T-helper 1 cell treated with Interleukin-12 subunit alpha and Interleukin-12 subunit beta and Interleukin-4 antibody, amounts not matched to agents 30 ng/mL and 1 ng/mL, for 36 hours (primary cell): ENCODE measurements around the gene PYGM. TPM values are rescaled to one million over a fixed set of nuclear protein-coding genes. Genes with fewer than 3 reads are reported as not detected.

Source experiments
- intact Hi-C: fragments of 100-400 bp; cut with micrococcal nuclease; formaldehyde crosslinking; loops from one replicate; pipeline ENCODE4 v1.15.1; 2024
- total RNA-seq: library from RNA; stranded (reverse); gene quantifications from 2 replicates; pipeline ENCODE4 v1.2.3, GENCODE V29; 2022

The PYGM gene
- total RNA-seq, 1 donor from 2014 or later: 7.3 TPM

DNA sequence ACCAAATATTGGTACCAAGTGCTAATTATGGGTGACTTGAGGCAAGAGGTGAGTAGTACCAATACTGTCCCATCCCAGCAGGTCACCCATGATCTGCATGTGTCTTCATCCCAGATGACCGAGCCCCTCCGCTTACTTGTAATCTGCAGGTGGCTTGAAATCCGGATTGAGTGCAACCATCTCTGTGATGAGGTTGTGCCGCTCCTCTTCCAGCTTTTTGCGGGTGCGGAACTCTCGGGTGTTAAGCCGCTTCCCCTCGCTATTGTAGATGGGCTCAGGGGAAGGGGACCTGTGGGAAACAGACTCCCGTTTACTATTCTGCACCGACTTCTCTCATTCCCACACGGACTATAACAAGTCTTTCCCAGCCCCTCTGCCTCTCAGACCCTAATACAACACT, 10.3 kb upstream of the PYGM start:
- intact Hi-C loops: no loop called here

DNA sequence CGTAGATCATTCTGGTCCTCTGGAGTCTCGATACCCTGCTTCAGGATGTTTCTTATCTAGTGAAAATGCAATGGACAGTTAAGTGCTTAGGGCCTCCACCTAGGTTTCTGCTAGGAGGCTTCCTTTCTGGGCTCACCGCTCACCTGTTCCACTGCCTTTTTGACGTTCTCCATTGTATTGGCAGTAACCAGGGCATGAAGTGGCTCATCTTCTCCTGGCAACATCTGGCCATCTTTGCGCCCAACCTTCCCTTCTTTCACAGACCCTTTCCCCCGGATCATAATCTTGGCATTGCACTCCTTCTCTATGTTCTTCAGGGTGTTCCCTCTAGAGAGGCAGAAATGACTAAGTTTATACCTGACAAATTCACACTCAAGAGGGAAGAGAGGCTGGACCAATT, 9.5 kb upstream of the PYGM start:
- intact Hi-C loops: loop anchor here (2.0 kb wide), 1 partner anchor 80 kb away; no protein-coding TSS in a partner anchor

DNA sequence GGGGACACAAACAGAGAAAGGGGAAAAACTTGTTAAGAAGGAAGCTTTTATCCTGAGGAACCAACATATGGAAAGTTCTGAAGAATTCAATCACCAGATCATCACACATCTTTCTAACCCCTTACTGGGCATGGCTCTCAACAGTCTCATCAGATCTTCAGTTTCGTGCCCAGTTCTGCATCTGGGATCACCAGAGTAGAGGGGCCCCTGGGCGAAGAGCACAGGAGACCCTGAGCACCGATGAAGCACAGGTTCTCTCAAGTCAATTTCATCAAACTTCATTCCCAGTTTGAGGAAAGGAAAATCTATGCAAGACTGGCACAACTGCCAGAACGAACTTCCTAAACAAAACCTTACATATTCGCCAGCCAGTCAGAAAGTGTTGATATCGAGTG, 8.5 kb upstream of the PYGM start:
- intact Hi-C loops: loop anchor here (2.0 kb wide), 1 partner anchor 79 kb away; no protein-coding TSS in a partner anchor

DNA sequence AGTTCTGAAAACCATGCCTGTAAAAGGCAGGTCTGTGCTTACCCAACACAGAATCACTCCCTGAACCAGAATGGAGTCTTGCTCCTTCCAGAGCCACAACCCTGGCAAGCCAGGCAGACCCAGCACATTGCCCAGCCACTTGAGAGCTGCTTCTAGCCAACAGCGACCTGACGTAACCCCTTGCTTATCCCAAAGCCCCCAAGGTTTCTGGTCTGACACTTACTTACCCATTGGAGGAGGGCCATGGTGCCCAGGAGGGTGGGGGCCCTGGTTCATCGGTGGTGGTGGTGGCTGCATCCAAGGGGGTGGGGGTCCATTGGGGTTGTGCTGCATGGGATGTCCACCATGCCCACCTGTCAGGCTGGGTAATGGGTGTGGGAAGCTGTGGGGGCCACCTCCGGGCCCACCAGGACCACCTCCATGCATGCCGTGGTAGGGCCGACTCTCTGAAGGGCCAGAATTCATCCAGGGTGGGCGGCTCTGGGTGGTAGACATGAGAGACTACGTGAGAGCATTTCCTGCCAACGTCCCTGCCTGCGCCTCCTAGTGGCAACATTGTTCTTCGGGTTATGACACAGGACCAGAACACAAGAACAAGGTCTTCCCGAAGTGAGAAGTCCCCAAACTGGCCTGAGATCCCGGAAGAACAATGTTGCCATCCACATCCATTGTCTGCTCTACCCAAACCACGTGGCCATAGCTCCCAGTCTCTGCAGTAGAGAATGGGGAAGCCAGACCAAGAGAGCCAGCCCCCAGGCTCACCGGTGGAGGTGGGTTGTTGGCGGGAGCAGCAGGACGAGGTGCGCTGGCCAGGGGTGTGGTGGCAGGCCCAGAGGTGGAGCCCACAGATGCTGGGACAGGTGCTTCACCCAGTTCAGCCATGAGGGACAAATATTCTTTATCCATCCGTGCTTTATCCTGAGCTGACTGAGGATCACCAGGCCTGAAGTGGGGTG, 7.8 kb upstream of the PYGM start:
- intact Hi-C loops: loop anchor here (1.0 to 2.0 kb wide), 3 partner anchors 10 to 79 kb away; no protein-coding TSS in a partner anchor

DNA sequence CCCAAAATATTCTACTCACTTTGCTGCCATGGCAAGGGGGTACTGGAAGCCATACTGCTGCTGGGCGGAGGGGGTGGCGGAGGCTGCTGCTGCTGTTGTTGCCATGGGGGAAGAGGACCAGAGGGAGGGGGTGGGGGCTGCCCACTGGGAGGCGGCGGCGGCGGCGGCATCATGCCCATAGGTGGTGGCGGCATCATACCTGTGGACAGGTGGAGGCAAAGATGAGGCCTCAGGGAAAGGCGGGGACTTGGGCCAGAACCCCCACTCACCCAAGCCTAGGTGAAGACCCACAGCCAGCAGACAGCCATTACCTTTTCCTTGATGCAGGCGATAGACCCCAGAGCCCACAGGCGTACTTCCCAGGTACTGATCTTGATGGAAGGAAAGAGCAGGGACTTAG, 7.1 kb upstream of the PYGM start:
- intact Hi-C loops: loop anchor here (1.0 kb wide), 2 partner anchors 10 to 24 kb away; no protein-coding TSS in a partner anchor

DNA sequence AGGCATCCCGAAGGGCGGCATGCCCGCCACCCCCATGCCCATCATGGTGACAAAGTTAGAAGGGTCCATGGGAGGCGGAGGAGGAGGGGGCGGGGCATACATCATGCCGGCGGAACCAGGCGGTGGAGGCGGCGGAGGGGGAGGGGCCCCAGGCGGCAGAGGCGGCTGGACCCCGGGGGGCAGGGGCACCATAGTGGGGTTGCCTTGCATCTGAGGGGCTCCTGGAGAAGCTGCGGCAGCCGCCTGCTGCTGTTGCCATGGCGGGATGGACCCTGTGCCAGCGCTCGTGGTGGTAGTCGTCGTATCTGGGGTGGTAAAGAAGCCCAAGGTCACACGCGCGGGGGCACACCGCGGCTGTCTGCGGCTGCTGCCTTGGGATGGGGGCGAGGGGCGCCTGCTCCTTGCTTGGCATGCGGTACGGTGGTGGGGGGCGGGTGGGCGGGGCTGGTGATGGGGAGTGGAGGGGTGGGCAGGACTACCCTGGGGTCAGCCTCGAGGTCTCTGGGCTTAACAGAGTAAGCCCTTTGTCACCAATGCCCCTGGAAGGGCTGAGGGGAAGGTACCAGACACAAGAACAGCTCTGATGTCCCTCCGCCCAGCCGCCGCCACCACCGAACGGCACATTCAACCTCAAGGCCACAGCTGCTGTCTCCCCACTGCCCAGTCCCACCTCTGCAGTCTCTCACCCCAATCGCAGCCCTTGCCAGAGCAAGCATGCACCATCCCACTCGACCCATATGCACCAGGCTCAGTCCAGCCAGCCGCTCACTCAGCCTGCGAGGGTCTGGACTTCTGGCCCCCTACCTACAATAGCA, 6.3 kb upstream of the PYGM start:
- intact Hi-C loops: no loop called here

DNA sequence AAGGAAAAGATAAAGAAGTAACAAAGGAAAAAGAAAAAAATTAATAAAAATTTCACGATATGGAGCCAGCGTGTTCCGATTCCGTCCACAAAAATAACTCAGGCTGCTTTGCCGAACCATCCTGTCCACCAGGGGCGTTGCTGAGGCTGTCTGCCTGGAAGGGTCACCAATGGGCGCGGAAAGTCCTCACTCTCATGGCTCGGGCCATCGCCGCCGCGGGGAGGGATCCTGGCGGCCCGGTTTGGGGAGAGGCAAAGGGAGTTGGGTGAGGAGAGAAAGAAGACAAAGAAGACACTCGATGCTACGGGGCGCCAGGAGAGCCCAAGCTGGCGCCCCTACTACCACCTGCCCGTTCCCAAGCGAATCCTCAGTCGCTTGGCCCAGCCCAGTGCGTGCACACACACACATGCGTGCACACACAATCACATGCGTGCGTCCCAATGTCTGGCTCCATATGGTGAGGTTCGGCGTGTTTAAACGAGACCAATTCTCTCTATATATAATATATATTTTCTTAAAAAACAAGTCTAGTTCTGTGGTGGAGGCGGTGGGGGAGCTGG, 5.6 kb upstream of the PYGM start:
- intact Hi-C loops: no loop called here

DNA sequence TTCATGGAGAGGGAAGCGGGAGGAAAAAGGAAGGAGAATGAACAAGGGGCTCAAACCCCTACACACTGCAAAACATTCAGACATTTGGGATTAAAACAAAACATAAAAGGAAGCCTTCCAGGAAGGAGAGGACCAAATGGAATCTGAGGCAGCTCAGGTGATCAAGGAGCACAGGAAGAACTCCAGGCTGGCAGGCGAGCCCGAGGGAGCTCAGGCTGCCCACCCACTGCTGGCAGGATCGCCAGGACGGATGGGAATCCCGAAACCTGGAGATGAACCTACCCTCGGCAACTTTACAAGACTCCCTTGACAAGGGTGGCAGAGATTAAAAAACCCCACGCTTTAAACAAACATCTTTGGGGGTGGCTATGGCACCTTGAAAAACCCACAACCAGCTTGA, 5.0 kb upstream of the PYGM start:
- intact Hi-C loops: loop anchor here (1.0 kb wide), 1 partner anchor 19 kb away; no protein-coding TSS in a partner anchor

DNA sequence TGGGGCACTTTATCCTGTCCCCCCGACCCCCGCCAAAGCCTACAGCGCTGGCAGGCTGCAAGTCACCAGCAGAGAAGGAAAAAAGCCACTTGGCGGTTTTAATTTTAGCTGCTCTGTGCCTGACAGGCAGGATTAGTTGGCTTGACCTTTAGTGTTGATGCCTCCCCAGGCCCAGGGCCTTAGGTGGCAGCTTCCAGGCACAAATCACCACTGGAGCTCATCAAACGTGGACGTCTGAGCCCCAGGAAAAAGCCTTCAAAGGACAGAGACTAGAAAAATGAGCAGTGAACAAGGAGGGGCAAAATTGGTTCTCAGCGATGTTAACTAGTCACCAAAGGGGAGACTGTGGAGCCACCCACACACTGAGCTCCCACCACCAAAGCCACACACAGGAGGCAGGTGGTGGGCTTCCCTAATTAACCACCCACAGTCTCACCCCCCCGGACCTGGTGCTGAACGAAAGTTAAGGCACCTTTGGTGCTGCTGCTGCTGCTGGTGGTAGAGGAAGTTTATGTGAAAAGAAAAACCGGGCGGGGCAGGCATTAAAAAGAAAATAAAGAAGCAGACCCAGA, 4.4 kb upstream of the PYGM start:
- intact Hi-C loops: loop anchor here (1.0 kb wide), 1 partner anchor 19 kb away; no protein-coding TSS in a partner anchor

DNA sequence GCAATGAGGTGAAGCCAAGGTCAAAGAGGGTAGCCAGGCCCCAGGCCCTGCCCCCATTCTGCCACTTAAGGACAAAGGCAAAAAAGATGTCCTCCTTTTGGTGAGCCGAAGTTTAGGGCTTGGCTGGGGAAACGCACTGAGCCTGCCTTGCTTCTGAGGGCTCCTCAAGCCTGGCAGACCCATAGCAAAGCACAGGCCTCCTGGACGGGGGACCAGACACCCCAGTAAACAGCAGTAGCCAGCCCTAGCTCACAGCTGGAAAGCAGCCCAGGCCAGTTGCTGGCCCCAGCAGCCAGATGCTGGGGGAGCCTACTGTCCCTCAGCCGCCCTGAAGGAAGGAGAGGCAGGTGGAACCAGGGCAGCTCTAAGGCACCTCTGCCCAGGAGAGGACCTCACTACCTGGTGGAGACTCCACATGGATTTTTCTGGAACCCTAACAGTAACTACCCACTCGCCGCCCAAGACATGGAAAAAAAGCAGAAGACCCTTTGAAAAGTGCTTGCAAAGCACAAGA, 3.8 kb upstream of the PYGM start:
- intact Hi-C loops: loop anchor here (1.0 to 2.0 kb wide), 2 partner anchors 13 to 18 kb away; no protein-coding TSS in a partner anchor

DNA sequence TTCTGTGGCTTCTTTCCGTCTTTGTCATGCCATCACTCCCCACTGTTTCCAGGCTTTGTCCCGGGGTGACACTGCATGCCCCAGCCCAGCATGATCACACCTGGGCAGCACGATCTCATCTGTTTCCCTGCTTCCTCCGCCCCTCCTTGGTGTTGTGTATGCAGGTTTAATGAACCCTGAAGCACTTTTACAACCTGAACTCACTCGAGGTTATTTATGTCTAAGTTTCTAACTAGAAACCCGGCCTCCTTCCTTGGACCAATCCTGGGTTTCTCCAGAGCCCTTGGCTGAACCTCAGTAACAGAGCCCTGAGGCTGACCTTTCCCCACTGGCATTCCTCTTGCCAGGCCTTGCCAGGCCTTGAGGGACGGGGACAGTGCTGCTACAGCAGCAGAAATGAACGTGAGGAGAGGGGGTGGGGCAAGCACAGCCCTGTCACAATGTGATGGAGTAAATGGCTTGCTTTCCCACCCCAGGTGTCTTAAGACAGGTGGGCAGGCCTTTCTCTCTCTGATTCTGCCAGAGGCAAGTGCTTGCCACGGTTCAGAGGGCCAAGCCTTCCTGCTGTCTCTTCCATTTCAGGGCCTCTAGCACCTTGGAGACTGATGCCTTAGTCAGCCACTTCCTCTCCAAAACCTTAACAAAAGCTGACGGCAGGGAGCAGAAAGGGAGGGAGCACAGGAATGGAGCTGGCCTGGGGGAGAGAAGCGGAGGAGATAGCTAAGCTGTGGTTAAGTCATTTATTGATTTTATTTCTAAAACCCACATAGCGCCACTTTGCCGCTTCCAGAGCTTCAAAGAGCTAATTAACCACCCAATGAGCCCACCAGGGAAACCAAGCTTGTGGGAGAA, 3.1 kb upstream of the PYGM start:
- intact Hi-C loops: loop anchor here (2.0 kb wide), 1 partner anchor 14 kb away; no protein-coding TSS in a partner anchor

DNA sequence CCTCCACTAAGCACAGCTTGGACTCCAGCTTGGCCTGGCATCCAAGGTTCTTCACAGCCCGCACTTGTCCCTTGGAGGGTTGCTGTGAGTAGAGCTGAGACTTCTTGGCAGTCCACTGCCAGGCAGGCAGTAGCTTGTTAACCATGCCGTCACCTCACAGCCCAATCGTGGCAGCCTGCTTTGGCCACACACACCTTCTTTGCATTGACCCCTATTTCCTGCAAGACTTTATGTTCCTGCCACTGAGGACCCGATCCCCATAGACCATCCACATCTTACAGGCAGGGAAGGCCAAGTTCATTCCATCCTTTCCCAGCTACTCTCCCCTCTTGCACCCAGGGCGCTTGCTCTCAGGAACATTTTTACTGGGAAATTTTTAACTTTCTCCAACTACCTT, 2.5 kb upstream of the PYGM start:
- intact Hi-C loops: loop anchor here (2.0 kb wide), 1 partner anchor 15 kb away; no protein-coding TSS in a partner anchor

DNA sequence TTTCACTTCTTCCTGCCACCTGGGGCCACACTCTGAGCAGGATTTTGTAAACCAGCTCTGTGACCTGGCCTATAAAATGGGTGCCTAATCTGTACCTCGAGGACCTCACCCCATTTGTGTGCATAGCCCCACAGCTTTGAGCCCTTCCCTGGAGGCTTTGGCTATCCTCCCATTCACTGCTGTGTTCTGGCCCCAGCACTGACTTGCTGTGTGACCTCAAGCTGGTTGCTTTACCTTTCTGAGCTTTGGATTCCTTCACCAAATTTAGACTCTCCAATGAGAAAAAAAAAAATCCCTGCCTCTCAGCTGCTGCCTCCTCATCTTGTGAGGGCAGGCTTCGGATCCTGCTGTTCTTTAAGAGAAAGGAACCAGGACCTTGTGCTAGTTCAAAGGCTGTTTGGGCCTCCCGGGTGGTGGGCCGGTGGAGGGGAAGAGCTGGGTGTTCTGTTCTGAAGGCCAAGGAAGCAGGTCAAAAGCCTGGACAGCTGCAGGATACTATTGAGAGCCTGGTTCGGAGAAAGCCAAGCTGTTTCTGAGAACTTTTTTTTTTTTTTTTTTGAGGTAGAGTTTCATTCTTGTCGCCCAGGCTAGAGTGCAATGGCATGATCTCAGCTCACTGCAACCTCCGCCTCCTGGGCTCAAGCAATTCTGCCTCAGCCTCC, 1.1 kb upstream of the PYGM start:
- intact Hi-C loops: no loop called here

DNA sequence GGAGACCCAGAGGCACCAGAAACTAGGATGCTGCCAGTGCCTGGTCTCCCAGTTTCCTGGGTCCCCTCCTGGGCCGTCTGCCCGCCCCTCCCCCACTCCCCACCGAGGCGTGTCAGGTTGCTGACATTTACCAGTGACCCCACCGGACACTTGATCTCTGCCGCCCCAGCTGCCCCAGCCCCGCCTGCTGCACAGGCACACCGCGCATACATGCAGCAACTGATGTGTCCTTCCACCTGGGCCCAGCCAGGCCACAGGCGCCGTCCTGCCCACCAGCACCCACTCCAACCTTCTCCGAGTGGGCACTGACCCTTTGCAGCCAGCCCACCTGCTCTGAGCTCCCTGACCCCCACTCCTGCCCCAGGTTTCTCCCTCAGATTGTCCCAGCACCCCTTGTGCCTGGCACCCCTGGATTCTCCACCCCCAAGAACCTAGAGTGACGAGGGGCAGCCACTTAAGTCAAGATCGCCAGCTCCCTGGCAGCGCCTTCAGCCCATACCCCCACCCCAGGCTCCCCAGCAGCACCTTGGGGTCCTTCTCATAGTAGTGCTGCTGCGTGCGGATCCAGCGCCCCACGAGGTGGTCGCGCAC, 548 bp downstream of the PYGM start:
- intact Hi-C loops: no loop called here

DNA sequence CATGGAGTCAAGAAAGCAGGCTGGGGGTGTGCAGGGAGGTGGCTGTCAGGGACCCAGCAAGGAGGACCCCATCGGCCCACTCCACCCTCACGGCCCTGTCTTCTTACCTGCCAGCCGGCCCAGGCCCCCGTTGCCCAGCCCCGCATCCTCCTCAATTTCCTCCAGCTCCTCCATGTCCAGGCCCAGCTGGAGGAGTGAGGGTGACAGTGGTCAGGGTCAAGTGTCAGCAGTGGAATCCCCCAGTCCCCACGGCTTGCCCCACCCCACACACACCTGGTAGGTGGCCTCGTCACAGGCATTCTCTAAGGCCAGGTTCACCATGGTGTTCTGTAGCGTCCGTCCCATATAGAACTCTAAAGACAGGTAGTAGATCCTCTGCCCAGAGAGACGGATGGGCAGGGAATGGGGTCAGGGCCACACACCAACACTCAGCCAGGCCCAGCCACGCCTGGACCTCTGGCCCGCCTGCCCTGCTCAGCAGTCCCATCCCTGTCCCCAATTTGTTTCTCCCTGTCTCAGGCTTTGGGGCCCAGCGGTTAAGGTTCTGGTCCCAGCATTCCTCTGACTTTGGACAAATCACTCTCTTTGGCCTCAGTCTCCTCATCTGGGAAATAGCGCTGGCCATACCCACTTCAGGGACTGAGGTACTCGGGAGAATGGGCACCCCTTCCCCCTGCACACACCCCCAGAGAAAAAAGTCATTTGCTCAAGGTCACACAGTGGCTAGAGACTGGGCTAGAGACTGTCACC, 1.3 kb downstream of the PYGM start:
- intact Hi-C loops: no loop called here

DNA sequence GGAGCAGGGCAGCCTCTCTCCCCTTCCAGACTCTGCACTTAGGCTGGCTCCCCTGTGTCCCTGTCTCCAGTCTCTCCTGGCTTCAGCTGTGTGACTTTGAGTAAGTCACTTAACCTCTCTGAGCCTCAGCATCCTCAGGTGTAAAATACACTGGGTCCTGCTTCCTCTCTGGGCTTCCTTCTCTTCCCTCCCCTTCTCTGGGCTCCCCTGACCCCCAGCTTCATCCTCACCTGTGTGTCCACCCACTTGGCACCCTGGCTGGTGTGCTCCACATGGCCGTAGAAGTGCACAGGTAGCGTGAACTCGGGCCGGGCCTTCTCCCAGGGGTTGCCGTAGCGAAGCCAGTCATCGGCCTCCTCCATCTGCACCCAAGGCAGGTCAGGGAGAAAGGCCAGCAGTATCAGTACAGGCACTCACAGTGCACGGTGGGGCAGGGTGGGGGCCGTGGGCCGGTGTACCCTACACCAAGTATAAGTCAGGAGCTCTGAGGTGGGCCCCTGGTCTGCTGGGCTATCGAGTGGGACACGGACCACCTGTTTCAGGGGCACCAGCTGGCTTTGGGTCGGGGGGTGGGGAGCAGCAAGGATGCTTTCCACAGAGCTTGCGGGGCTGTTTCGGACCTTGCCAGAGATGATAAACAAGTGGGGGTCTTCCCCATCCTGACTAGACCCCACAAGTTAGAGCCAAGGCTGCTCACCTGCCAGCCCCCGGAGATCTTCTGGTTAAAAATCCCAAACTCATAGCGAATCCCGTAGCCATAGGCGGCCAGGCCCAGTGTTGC, 2.0 kb downstream of the PYGM start:
- intact Hi-C loops: no loop called here

DNA sequence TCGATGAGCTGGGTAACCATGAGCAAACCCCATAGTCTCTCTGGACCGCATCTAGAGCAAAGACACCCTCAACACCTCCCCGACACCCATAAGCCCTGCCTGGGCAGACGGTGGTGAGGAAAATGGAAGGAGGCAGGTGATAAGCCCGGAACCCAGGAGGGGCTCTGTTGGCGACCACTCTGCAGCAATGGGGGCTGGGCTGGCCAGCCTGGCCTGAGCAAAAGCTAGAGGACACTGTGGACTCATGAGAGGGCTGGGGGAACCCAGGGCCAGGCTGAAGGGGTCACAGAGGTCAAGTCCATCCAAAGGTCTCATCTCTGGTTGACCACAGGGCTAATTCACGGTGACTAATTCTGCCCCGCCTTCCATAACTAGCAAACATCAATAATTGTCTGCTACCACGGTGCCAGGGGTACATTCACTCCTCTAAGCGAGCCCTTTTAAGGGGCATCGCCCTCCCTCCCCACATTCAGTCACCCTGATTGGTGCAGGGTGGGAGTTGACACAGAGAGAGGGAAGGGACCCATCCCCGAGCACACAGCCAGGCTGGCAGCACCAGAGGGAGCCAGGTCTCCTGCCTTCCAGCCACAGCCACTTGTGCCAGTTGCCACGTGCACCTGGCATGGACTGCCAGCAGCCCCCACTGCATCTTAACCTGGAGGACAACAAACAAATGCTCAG, 4.0 kb downstream of the PYGM start:
- intact Hi-C loops: no loop called here
